Smooth muscle cell (in vitro differentiated cells): ENCODE measurements around the gene FAM81A. TPM values are rescaled to one million over a fixed set of nuclear protein-coding genes. Genes with fewer than 3 reads are reported as not detected.

Source experiments
- DNase-seq: peaks from one replicate; lab custom pipeline; 2025; ENCODE audit not compliant: unreplicated experiment; lab: John Stamatoyannopoulos, UW
- H2AFZ ChIP-seq: fragments of 200-600 bp; sonication (generic); 2 replicates; pipeline ENCODE4 v1.6.0; 2016; ENCODE audit warnings: antibody characterized with exemption, low read depth, mild to moderate bottlenecking
- H3F3A ChIP-seq: fragments of 200-600 bp; sonication (generic); 2 replicates; pipeline ENCODE4 v1.6.0; 2017; ENCODE audit warnings: antibody characterized with exemption, low read depth
- H3K27ac ChIP-seq: fragments of 200-600 bp; sonication (generic); 2 replicates; pipeline ENCODE4 v1.5.1; 2016; ENCODE audit warnings: low read depth, mild to moderate bottlenecking
- H3K27me3 ChIP-seq: fragments of 200-600 bp; sonication (generic); 2 replicates; pipeline ENCODE4 v1.6.1; 2016; ENCODE audit warnings: low read depth, mild to moderate bottlenecking
- H3K36me3 ChIP-seq: fragments of 200-600 bp; sonication (generic); 2 replicates; pipeline ENCODE4 v1.5.1; 2016; ENCODE audit warnings: low read depth
- H3K4me1 ChIP-seq: fragments of 200-600 bp; sonication (generic); 2 replicates; pipeline ENCODE4 v1.5.1; 2016; ENCODE audit warnings: low read depth
- H3K4me2 ChIP-seq: fragments of 200-600 bp; sonication (generic); 2 replicates; pipeline ENCODE4 v1.6.0; 2016; ENCODE audit warnings: mild to moderate bottlenecking
- H3K4me3 ChIP-seq: fragments of 200-600 bp; sonication (generic); 2 replicates; pipeline ENCODE4 v1.5.1; 2016; ENCODE audit warnings: mild to moderate bottlenecking
- H3K79me2 ChIP-seq: fragments of 200-600 bp; sonication (generic); 2 replicates; pipeline ENCODE4 v1.6.0; 2016; ENCODE audit warnings: low read depth, mild to moderate bottlenecking
- H3K9ac ChIP-seq: fragments of 200-600 bp; sonication (generic); 2 replicates; pipeline ENCODE4 v1.6.0; 2016; ENCODE audit warnings: low read depth
- H3K9me3 ChIP-seq: fragments of 200-600 bp; sonication (generic); replicated peaks from 2 replicates; pipeline ENCODE4 v1.5.1; 2016; ENCODE audit warnings: low read depth
- H4K20me1 ChIP-seq: fragments of 200-600 bp; sonication (generic); 2 replicates; pipeline ENCODE4 v1.6.0; 2016; ENCODE audit warnings: low read depth
- CTCF ChIP-seq: fragments of 200-600 bp; sonication (generic); IDR thresholded peaks from 2 replicates; pipeline ENCODE4 v1.5.1; 2017; ENCODE audit warnings: borderline replicate concordance, mild to moderate bottlenecking, antibody characterized with exemption; ENCODE audit not compliant: insufficient read depth, poor library complexity, severe bottlenecking
- WGBS: methylation state at CpG from one replicate; pipeline ENCODE4 v1.1.7; 2016; ENCODE audit warnings: low lambda C conversion rate; 5-methylcytosine and 5-hydroxymethylcytosine counted together
- polyA plus RNA-seq: library from polyadenylated mRNA; unstranded; fragments of >200 nt; fragmentation: Nextera tagmentation; extraction: Ambion mirVana; gene quantifications from 2 replicates; pipeline ENCODE4 v1.2.1, GENCODE V29; 2016
- total RNA-seq: library from RNA; depleted of rRNA; stranded (reverse); fragments of >200 nt; gene quantifications from 2 replicates; pipeline ENCODE4 v1.2.3, GENCODE V29; 2014

The FAM81A gene
- total and polyA plus RNA-seq, 2 experiments from 2014 or later = 0.04 to 1.8 TPM

- TF ChIP-seq CTCF = no peak
- H3K9ac ChIP-seq = no peak overlapping the region
- H3K4me1 ChIP-seq = no peaks in the 10 kb centered on the region
- H3K79me2 ChIP-seq = no peaks in the 10 kb centered on the region
- H4K20me1 ChIP-seq = no peaks in the 10 kb centered on the region
- H2AFZ ChIP-seq = no peak overlapping the region
- 58% methylated on average over 5 of the region's 5 CpGs for WGBS
- DNase-seq = no peak
- no peaks in the 10 kb centered on the region for H3F3A ChIP-seq
- H3K27ac ChIP-seq = no peak overlapping the region
- no peaks in the 10 kb centered on the region for H3K9me3 ChIP-seq
- no peaks in the 10 kb centered on the region for H3K27me3 ChIP-seq
- H3K4me3 ChIP-seq = no peak overlapping the region
- H3K36me3 ChIP-seq = no peaks in the 10 kb centered on the region
- H3K4me2 ChIP-seq = no peak overlapping the region
Measured at GRCh38 chr15:59491062-59491461, 53.1 kb downstream of the FAM81A start.

DNA sequence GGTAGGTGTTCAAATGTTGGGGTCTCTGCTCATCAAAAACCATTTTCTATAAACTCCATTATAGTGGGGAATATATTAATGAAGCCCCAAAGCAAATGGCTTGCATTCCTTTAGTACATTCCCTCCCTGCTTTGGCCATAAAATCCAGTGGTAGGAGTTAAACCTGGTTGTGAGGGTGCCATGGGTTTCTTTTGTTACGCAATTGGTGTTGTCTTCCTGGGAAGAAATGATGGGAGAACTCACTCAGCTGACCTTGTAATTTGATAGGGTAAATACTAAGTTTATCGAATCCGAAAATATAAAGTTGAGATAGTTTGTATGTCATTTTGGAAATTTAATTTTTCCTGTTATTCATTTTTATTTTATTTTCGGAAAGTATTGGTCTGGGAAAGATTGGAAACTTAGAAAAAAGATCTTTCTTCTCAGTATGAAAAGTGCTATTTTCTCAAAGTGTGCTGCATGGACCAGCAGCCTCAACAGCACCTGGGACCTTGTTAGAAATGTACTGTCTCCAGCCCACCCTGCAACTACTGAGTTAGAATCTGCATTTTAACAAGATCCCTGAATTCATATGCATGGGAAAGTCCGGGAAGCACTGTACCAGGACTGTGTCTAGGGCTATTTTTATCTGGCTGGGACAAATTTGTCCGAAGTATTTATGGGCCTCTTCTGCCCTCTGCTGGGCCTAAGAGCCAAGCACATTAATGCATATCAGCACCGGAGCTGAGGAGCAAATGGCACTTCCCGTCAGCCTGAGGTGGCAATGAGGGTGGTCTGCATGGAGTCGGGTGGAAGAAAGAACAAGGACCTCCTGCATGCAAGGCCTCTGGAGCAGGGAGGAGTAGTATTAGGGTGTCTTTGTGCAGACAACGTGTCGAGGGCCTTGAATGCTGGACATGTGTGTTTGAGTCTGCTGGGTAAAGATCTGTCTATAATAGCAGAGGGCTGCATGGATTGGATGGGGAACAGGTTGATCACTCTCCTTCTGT, 54.7 kb downstream of the FAM81A start:
- Histone ChIP-seq H3K9me3 (no peaks in the 10 kb centered on the region), H3K4me1 (no peaks in the 10 kb centered on the region), H3K27me3 (no peaks in the 10 kb centered on the region), H4K20me1 (no peaks in the 10 kb centered on the region), H3K4me2 (peak overlapping the region; percentile 38), H3F3A (no peaks in the 10 kb centered on the region), H3K4me3 (no peak overlapping the region), H2AFZ (peak overlapping the region; percentile 61), H3K36me3 (no peaks in the 10 kb centered on the region), H3K9ac (no peak overlapping the region), H3K27ac (no peak overlapping the region), H3K79me2 (no peaks in the 10 kb centered on the region)
- WGBS = 29% methylated on average over 11 of the region's 11 CpGs
- no peak for DNase-seq
- peak; percentile 91 for TF ChIP-seq CTCF

- H3K27me3 ChIP-seq = no peaks in the 10 kb centered on the region
- no peaks in the 10 kb centered on the region for H3K9me3 ChIP-seq
- no peaks in the 10 kb centered on the region for H4K20me1 ChIP-seq
- H3K4me3 ChIP-seq = no peak overlapping the region
- WGBS = 28% methylated on average over 5 of the region's 5 CpGs
- H3K36me3 ChIP-seq = no peaks in the 10 kb centered on the region
- H2AFZ ChIP-seq = no peak overlapping the region
- no peaks in the 10 kb centered on the region for H3K79me2 ChIP-seq
- no peak overlapping the region for H3K27ac ChIP-seq
- H3K4me2 ChIP-seq = no peak overlapping the region
- peak; percentile 52 for TF ChIP-seq CTCF
- H3F3A ChIP-seq = no peaks in the 10 kb centered on the region
- DNase-seq = no peak
- H3K4me1 ChIP-seq = no peaks in the 10 kb centered on the region
- no peak overlapping the region for H3K9ac ChIP-seq
Measured at GRCh38 chr15:59501597-59501996, 63.6 kb downstream of the FAM81A start.

DNA sequence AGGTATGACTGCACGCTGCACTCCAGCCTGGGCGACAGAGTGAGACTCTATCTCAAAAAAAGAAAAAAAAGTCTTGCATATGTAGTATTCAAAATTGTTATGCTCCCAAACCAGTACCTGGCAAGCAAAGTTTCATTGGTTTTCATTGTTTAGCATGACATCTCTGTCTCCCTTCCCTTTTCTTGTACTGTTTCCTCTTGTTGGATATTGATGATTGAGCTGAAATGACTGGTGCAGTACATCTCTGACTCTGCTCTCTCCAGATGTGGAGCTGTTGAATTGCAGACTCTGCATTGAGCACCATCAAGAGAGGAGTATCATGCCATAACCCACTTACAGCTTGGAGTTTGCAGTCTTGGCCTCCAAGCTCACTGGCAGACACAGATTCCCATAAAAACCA, 77.2 kb downstream of the FAM81A start:
- H3K27ac ChIP-seq = no peak overlapping the region
- no peak for DNase-seq
- no peak overlapping the region for H3K4me3 ChIP-seq
- H3F3A ChIP-seq = no peaks in the 10 kb centered on the region
- no peaks in the 10 kb centered on the region for H4K20me1 ChIP-seq
- H3K9ac ChIP-seq = no peak overlapping the region
- no peaks in the 10 kb centered on the region for H3K4me1 ChIP-seq
- H3K36me3 ChIP-seq = no peaks in the 10 kb centered on the region
- no peak overlapping the region for H2AFZ ChIP-seq
- 91% methylated on average over 2 of the region's 2 CpGs for WGBS
- H3K9me3 ChIP-seq = no peaks in the 10 kb centered on the region
- H3K79me2 ChIP-seq = no peaks in the 10 kb centered on the region
- H3K4me2 ChIP-seq = no peak overlapping the region
- TF ChIP-seq CTCF = no peak
- H3K27me3 ChIP-seq = no peaks in the 10 kb centered on the region
